ENCODE data around the gene ALPK1.

The ALPK1 gene

DNA sequence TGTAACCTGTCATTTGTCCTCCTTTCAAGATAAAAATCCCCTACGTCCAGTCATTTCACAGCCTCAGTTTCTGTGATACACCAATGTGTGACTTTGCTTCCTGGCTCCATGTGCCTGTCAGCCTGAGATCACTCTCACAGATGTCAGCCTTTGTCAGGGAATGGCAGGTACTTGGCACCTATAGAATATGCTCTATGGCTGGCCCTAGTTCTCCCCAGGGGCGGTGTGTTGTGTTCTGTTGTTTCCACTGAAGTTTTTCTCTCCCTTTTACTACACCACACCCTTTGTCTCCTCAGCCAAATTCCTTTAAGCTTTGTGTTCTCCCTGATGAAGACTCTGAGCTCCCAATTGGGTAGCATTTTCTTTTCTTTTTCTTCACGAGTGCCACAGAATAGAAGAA is 81.7 kb downstream of the ALPK1 start:
- no peak for FAIRE-seq
- DNase-seq (ENCODE audit: insufficient read length, low spot score): no peak
- TF ChIP-seq, protein P1, sequence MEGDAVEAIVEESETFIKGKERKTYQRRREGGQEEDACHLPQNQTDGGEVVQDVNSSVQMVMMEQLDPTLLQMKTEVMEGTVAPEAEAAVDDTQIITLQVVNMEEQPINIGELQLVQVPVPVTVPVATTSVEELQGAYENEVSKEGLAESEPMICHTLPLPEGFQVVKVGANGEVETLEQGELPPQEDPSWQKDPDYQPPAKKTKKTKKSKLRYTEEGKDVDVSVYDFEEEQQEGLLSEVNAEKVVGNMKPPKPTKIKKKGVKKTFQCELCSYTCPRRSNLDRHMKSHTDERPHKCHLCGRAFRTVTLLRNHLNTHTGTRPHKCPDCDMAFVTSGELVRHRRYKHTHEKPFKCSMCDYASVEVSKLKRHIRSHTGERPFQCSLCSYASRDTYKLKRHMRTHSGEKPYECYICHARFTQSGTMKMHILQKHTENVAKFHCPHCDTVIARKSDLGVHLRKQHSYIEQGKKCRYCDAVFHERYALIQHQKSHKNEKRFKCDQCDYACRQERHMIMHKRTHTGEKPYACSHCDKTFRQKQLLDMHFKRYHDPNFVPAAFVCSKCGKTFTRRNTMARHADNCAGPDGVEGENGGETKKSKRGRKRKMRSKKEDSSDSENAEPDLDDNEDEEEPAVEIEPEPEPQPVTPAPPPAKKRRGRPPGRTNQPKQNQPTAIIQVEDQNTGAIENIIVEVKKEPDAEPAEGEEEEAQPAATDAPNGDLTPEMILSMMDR (IDR thresholded peaks at IDR 0.05; ENCODE audit: insufficient read depth, missing control alignments): no peak

GRCh38 chr4:112379306-112379705 is 82.1 kb downstream of the ALPK1 start:
- TF ChIP-seq, protein P1 (IDR thresholded peaks at IDR 0.05; ENCODE audit: insufficient read depth, missing control alignments): no peak
- FAIRE-seq (no peak), DNase-seq (ENCODE audit: insufficient read length, low spot score) (no peak)

DNA sequence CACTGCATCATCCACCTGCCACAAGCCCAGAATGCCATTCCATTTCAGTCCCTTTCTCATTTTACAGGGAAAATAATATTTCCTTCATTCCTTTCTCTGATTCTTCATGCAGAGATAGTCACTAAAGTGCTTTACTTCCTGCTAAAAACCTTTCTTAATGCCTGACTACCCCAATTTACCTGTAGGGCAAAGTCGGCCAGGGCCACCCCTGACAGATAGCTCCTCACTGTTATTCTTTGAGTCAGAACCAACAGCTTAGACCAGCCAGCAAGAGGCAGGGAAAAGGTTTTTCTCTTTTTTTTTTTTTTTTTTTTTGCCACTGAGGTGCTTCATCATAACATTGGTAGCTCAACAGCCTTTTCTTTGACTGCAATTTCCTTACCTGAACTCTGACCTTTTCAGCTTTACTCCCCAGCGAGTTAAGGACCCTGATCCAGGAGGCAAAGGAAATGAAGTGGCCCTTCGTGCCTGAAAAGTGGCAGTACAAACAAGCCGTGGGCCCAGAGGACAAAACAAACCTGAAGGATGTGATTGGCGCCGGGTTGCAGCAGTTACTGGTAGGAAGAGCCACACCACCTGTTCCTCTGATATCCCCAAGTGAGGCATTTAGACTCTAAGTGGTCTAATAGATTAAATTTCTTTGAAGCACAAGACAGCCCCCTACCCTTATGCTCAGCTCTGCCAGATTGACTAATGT is 85.0 kb downstream of the ALPK1 start:
- DNase-seq (ENCODE audit: insufficient read length, low spot score) (no peak), FAIRE-seq (no peak)
- TF ChIP-seq, protein P1 (IDR thresholded peaks at IDR 0.05; ENCODE audit: insufficient read depth, missing control alignments): no peak

DNA sequence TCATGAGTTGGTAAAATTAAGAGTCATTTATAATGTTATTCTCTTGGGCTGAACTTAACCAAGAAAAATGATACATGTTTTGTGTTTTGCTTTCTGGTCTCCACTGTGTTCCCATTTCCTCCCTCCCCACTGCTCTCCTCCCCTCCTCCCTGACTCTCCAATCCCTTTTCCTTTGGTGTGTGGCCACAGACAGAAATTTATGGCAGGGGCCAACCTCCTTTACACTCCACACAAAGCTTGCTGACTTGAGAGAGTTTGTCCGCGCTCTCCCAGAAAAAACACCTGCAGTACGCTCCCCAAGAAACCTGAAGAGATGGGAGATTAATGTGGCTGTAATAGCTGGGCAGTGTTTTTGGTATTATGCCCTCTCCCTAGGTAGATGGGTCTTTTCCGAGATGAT is 88.9 kb downstream of the ALPK1 start:
- FAIRE-seq: no peak
- DNase-seq (ENCODE audit: insufficient read length, low spot score): no peak
- TF ChIP-seq, protein P1 (IDR thresholded peaks at IDR 0.05; ENCODE audit: insufficient read depth, missing control alignments): no peak

DNA sequence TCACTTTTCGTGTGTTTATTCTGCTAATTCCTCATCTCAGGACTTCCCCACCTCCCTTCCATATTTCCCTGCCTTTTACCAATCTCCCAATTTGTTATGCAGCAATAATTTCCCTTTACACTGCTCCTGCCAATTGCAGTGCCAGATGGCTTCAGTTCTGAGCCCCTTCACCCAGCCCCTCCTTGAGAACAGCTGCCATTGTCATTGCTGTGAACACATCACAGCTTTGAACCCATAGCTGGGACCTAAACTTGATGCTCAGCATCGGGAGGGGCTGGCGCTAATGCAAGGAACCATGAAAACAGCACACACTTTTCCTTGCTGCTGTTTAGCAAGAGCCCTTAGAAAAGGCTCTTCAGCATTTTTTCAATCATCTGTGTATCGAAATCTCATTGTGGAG is 104.9 kb downstream of the ALPK1 start:
- DNase-seq (ENCODE audit: insufficient read length, low spot score) (no peak), FAIRE-seq (no peak)
- TF ChIP-seq, protein P1 (IDR thresholded peaks at IDR 0.05; ENCODE audit: insufficient read depth, missing control alignments): no peak

GRCh38 chr4:112403101-112403945 is 106.2 kb downstream of the ALPK1 start:
- TF ChIP-seq, protein P1 (IDR thresholded peaks at IDR 0.05; ENCODE audit: insufficient read depth, missing control alignments): no peak
- FAIRE-seq: no peak
- no peak for DNase-seq (ENCODE audit: insufficient read length, low spot score)

- no peak for DNase-seq (ENCODE audit: insufficient read length, low spot score)
- TF ChIP-seq, protein P1 (IDR thresholded peaks at IDR 0.05; ENCODE audit: insufficient read depth, missing control alignments): no peak
- FAIRE-seq: no peak
Measured at GRCh38 chr4:112410364-112410763, 113.2 kb downstream of the ALPK1 start.

Data from D721Med (cell line).